Measurements from ENCODE around the gene NAT14. TPM values are rescaled to one million over a fixed set of nuclear protein-coding genes. Genes with fewer than 3 reads are reported as not detected.

NAT14 gene
- total RNA-seq, 1 experiment from 2014 or later, result 55.3 TPM

DNA sequence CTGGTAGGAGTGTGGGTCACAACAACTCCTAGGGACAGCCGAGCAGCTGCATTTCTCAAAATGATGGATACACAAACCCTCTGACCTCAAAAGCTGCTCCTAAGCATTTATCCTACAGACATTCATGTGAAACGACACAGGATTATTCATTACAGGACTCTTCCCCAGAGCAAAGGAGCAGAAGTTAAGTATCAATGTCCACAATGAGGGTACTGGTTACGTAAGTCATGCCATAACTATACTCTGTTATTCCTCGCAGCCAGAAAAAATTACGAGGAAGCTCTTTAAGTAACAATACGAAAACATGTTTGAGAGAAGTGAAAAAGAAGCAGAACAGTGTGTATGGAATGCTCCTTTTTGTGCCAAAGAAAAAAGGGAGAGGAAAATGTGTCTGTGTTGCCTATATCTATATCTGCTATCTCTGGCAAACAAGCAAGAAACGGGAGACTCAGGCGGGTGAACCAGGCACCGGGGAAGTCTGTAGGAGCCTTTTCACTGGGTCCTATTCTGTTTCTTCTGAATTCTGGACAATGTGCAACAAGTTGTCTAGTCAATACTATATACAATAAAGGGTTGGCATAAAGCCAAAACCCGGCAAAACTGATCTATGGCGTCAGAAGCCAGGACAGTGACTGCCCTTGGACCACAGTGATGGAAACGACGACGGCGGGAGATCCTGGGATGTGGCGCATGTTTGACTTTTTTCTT lies 24.9 kb upstream of the NAT14 start (continued):
- TF ChIP-seq, protein P1, sequence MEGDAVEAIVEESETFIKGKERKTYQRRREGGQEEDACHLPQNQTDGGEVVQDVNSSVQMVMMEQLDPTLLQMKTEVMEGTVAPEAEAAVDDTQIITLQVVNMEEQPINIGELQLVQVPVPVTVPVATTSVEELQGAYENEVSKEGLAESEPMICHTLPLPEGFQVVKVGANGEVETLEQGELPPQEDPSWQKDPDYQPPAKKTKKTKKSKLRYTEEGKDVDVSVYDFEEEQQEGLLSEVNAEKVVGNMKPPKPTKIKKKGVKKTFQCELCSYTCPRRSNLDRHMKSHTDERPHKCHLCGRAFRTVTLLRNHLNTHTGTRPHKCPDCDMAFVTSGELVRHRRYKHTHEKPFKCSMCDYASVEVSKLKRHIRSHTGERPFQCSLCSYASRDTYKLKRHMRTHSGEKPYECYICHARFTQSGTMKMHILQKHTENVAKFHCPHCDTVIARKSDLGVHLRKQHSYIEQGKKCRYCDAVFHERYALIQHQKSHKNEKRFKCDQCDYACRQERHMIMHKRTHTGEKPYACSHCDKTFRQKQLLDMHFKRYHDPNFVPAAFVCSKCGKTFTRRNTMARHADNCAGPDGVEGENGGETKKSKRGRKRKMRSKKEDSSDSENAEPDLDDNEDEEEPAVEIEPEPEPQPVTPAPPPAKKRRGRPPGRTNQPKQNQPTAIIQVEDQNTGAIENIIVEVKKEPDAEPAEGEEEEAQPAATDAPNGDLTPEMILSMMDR (IDR thresholded peaks at IDR 0.05 in 2 of 3, conservative IDR thresholded peaks at IDR 0.05 in 1 of 3; ENCODE audit: borderline replicate concordance in 1 of 3, insufficient read depth in 1 of 3, low read depth in 2 of 3, low read length in 2 of 3), result no peak
- TF ChIP-seq MAX (IDR thresholded peaks at IDR 0.05) (no peak), POLR2AphosphoS5 (IDR thresholded peaks at IDR 0.05; ENCODE audit: low read depth, low read length) (no peak), YY1 (IDR thresholded peaks at IDR 0.05; ENCODE audit: extremely low read depth, insufficient replicate concordance, low read depth, low read length) (no peak), ZNF274 (IDR thresholded peaks at IDR 0.05; ENCODE audit: low read depth, low read length) (no peak)

- Histone ChIP-seq H3K9me3 (ENCODE audit: control insufficient read depth in 1 of 2, insufficient read depth in 1 of 2, low read depth in 1 of 2, low read length in 2 of 2) (no peaks in the 10 kb centered on the region), H3K9me2 (ENCODE audit: insufficient read depth) (no peaks in the 10 kb centered on the region), H3K27ac (ENCODE audit: low read depth, low read length) (peak overlapping the region; percentile 87), H3K79me2 (ENCODE audit: insufficient read depth, low read length) (peaks cover 12% of the 10 kb centered on the region; the same call in 1 of the 2 replicates), H3K4me2 (ENCODE audit: low read length) (peak overlapping the region; percentile 98), H3K27me3 (ENCODE audit: insufficient read depth, low read length) (no peaks in the 10 kb centered on the region), H3K4me1 (ENCODE audit: control insufficient read depth in 1 of 2, insufficient read depth in 2 of 2, low read length in 2 of 2) (peaks cover 9 to 23% of the 10 kb centered on the region in 2 experiments), H3K4me3 (replicated peaks in 1 of 2; ENCODE audit: low read depth in 1 of 2, low read length in 2 of 2) (peak overlapping the region; percentile 98 to 99), H3K9ac (ENCODE audit: low read length) (peak overlapping the region; percentile 96), H2AFZ (ENCODE audit: low read depth, low read length, poor library complexity, severe bottlenecking) (no peak overlapping the region), H4K20me1 (ENCODE audit: insufficient read depth) (no peaks in the 10 kb centered on the region), H3K36me3 (ENCODE audit: control insufficient read depth in 1 of 2, insufficient read depth in 2 of 2, low read length in 2 of 2) (no peaks in the 10 kb centered on the region)
- CTCF ChIA-PET, result no interaction called here
- intact Hi-C loops (cut with micrococcal nuclease), result no loop called here
- BruUV-seq (replicated peaks), result no TSS peak
- DNase-seq (ENCODE audit: low read depth, low spot score), result no peak
- POLR2A ChIA-PET, result no interaction called here
- RAD21 ChIA-PET (ENCODE audit: low non-redundant PET in 1 of 2, low total read pairs in 2 of 2, uncharacterized antibody in 2 of 2, unreplicated experiment in 2 of 2), result no interaction called here
- TF ChIP-seq POLR2AphosphoS5 (IDR thresholded peaks at IDR 0.05; ENCODE audit: low read depth, low read length), result 0 out of 2 replicates have a peak, but pooled peaks have one; percentile 14
- no peak for TF ChIP-seq ELF1 (IDR thresholded peaks at IDR 0.05; ENCODE audit: borderline replicate concordance, low read depth)
- ATAC-seq, result peak; percentile 38
These were observed 24.2 kb upstream of the NAT14 start for GRCh38 chr19:55460670-55461258.
